Astrocyte (in vitro differentiated cells and primary cell): Measurements from ENCODE around the gene ZIC4. TPM values are rescaled to one million over a fixed set of nuclear protein-coding genes. Genes with fewer than 3 reads are reported as not detected.

Source experiments
- DNase-seq: peaks from one replicate; pipeline ENCODE4 v3.0.0-alpha.2; 2010; ENCODE audit warnings: low read depth
- FAIRE-seq: peaks from 2 replicates; lab custom pipeline; 2011; peaks lifted over from hg19 to GRCh38; lab: Jason Lieb, UNC
- H2AFZ ChIP-seq: 2 replicates; pipeline ENCODE4 v1.6.0; 2012; ENCODE audit warnings: low read depth, low read length, inconsistent platforms
- H3K27ac ChIP-seq: 2 replicates; pipeline ENCODE4 v1.5.1; 2011; ENCODE audit warnings: low read depth, low read length, inconsistent platforms
- H3K27me3 ChIP-seq: 2 replicates; pipeline ENCODE4 v1.6.0; 2011; ENCODE audit warnings: low read length, inconsistent platforms; ENCODE audit not compliant: insufficient read depth
- H3K36me3 ChIP-seq: 2 replicates; pipeline ENCODE4 v1.5.1; 2011; ENCODE audit warnings: low read length, inconsistent platforms; ENCODE audit not compliant: insufficient read depth
- H3K4me1 ChIP-seq: 2 replicates; pipeline ENCODE4 v1.5.1; 2011; ENCODE audit warnings: low read length, inconsistent platforms; ENCODE audit not compliant: insufficient read depth
- H3K4me2 ChIP-seq: 2 replicates; pipeline ENCODE4 v1.6.0; 2012; ENCODE audit warnings: low read length, inconsistent platforms
- H3K4me3 ChIP-seq: 2 replicates; pipeline ENCODE4 v1.5.1; 2011; ENCODE audit warnings: low read depth, mild to moderate bottlenecking, low read length, inconsistent platforms; ENCODE audit not compliant: insufficient read depth
- H3K79me2 ChIP-seq: 2 replicates; pipeline ENCODE4 v1.6.0; 2012; ENCODE audit warnings: mild to moderate bottlenecking, low read length, inconsistent platforms; ENCODE audit not compliant: insufficient read depth
- H3K9ac ChIP-seq: 2 replicates; pipeline ENCODE4 v1.6.0; 2012; ENCODE audit warnings: mild to moderate bottlenecking, low read length, inconsistent platforms
- H3K9me3 ChIP-seq: 2 replicates; pipeline ENCODE4 v1.5.1; 2012; ENCODE audit warnings: low read depth, mild to moderate bottlenecking, low read length, inconsistent platforms; ENCODE audit not compliant: insufficient read depth
- H4K20me1 ChIP-seq: 2 replicates; pipeline ENCODE4 v1.6.0; 2012; ENCODE audit warnings: low read length, inconsistent platforms; ENCODE audit not compliant: insufficient read depth
- H3K27ac Mint-ChIP-seq: one replicate; pipeline ENCODE4 v1.8.0; 2021; ENCODE audit warnings: mild to moderate bottlenecking, mixed read lengths; ENCODE audit not compliant: unreplicated experiment
- H3K27me3 Mint-ChIP-seq: one replicate; pipeline ENCODE4 v1.8.0; 2021; ENCODE audit warnings: low read depth, mixed read lengths; ENCODE audit not compliant: unreplicated experiment
- H3K36me3 Mint-ChIP-seq: one replicate; pipeline ENCODE4 v1.8.0; 2021; ENCODE audit warnings: low read depth, mixed read lengths; ENCODE audit not compliant: unreplicated experiment
- H3K4me1 Mint-ChIP-seq: one replicate; pipeline ENCODE4 v1.8.0; 2021; ENCODE audit warnings: low read depth, mixed read lengths; ENCODE audit not compliant: unreplicated experiment
- H3K4me3 Mint-ChIP-seq: one replicate; pipeline ENCODE4 v1.8.0; 2021; ENCODE audit warnings: mild to moderate bottlenecking, moderate library complexity, mixed read lengths; ENCODE audit not compliant: unreplicated experiment
- H3K9me3 Mint-ChIP-seq: one replicate; pipeline ENCODE4 v1.8.0; 2021; ENCODE audit warnings: mild to moderate bottlenecking, mixed read lengths; ENCODE audit not compliant: unreplicated experiment
- CTCF ChIP-seq: IDR thresholded peaks from 2 replicates; pipeline ENCODE4 v1.5.1; 2011; ENCODE audit warnings: low read depth, mild to moderate bottlenecking, inconsistent platforms, low read length, moderate library complexity; ENCODE audit not compliant: insufficient read depth
- EZH2 ChIP-seq: IDR thresholded peaks from 2 replicates; pipeline ENCODE4 v1.6.1; 2012; ENCODE audit warnings: mild to moderate bottlenecking, low read length, inconsistent platforms; ENCODE audit not compliant: insufficient read depth
- total RNA-seq: library from RNA; stranded (reverse); gene quantifications from 2 replicates; pipeline ENCODE4 v1.2.1, GENCODE V29; 2021

ZIC4 gene
- total RNA-seq, 1 donor from 2014 or later: not detected

- TF ChIP-seq EZH2 (peak; percentile 79), CTCF (no peak)
- H3K4me3 Mint-ChIP-seq: peak overlapping the region; percentile 62
- Histone ChIP-seq H3K27ac (peak overlapping the region; percentile 87), H3K4me1 (peaks cover 36% of the 10 kb centered on the region), H2AFZ (peak overlapping the region; percentile 30), H4K20me1 (no peaks in the 10 kb centered on the region), H3K36me3 (no peaks in the 10 kb centered on the region), H3K4me3 (peak overlapping the region; percentile 61), H3K9ac (peak overlapping the region; percentile 77), H3K79me2 (peaks cover 10% of the 10 kb centered on the region), H3K9me3 (no peaks in the 10 kb centered on the region), H3K4me2 (peak overlapping the region; percentile 85), H3K27me3 (peaks cover 48% of the 10 kb centered on the region)
- H3K27me3 Mint-ChIP-seq: peaks cover 89% of the 10 kb centered on the region
- no peak for FAIRE-seq
- H3K27ac Mint-ChIP-seq: no peak overlapping the region
- DNase-seq: no peak
- H3K9me3 Mint-ChIP-seq: peaks cover 4% of the 10 kb centered on the region
- peaks cover 9% of the 10 kb centered on the region for H3K4me1 Mint-ChIP-seq
- no peaks in the 10 kb centered on the region for H3K36me3 Mint-ChIP-seq
Measured at GRCh38 chr3:147421184-147421912, 15.0 kb upstream of the ZIC4 start.

- peaks cover 92% of the 10 kb centered on the region for H3K27me3 Mint-ChIP-seq
- H3K9me3 Mint-ChIP-seq: peaks cover 4% of the 10 kb centered on the region
- DNase-seq (no peak), FAIRE-seq (no peak)
- peaks cover 10% of the 10 kb centered on the region for H3K79me2 ChIP-seq
- no peaks in the 10 kb centered on the region for H4K20me1 ChIP-seq
- H3K4me3 Mint-ChIP-seq: no peak overlapping the region
- H3K27ac ChIP-seq: peak overlapping the region; percentile 87
- no peaks in the 10 kb centered on the region for H3K9me3 ChIP-seq
- TF ChIP-seq EZH2: no peak
- H3K4me3 ChIP-seq: peak overlapping the region; percentile 61
- peak overlapping the region; percentile 77 for H3K9ac ChIP-seq
- H3K36me3 Mint-ChIP-seq: no peaks in the 10 kb centered on the region
- no peak overlapping the region for H3K27ac Mint-ChIP-seq
- peaks cover 9% of the 10 kb centered on the region for H3K4me1 Mint-ChIP-seq
- peaks cover 36% of the 10 kb centered on the region for H3K4me1 ChIP-seq
- no peaks in the 10 kb centered on the region for H3K36me3 ChIP-seq
- peaks cover 48% of the 10 kb centered on the region for H3K27me3 ChIP-seq
- H3K4me2 ChIP-seq: peak overlapping the region; percentile 85
- H2AFZ ChIP-seq: no peak overlapping the region
Measured at GRCh38 chr3:147420353-147421183, 14.2 kb upstream of the ZIC4 start.

- Histone ChIP-seq H3K27me3 (peaks cover 47% of the 10 kb centered on the region), H3K79me2 (peaks cover 16% of the 10 kb centered on the region), H3K4me1 (peaks cover 36% of the 10 kb centered on the region), H3K9ac (peak overlapping the region; percentile 35), H4K20me1 (no peaks in the 10 kb centered on the region), H2AFZ (peak overlapping the region; percentile 75), H3K36me3 (no peaks in the 10 kb centered on the region), H3K9me3 (no peaks in the 10 kb centered on the region), H3K4me2 (peak overlapping the region; percentile 86), H3K4me3 (no peak overlapping the region), H3K27ac (peak overlapping the region; percentile 67)
- DNase-seq (no peak), FAIRE-seq (no peak)
- Mint-ChIP-seq H3K9me3 (peaks cover 4% of the 10 kb centered on the region), H3K27me3 (peaks cover 92% of the 10 kb centered on the region), H3K27ac (peak overlapping the region; percentile 34), H3K4me1 (peaks cover 9% of the 10 kb centered on the region), H3K36me3 (no peaks in the 10 kb centered on the region), H3K4me3 (peak overlapping the region; percentile 76)
- peak; percentile 28 for TF ChIP-seq EZH2
- TF ChIP-seq CTCF: no peak
Measured at GRCh38 chr3:147419781-147420224, 13.5 kb upstream of the ZIC4 start.
